ENCODE data around the gene CCR5AS.

CCR5AS gene

DNA sequence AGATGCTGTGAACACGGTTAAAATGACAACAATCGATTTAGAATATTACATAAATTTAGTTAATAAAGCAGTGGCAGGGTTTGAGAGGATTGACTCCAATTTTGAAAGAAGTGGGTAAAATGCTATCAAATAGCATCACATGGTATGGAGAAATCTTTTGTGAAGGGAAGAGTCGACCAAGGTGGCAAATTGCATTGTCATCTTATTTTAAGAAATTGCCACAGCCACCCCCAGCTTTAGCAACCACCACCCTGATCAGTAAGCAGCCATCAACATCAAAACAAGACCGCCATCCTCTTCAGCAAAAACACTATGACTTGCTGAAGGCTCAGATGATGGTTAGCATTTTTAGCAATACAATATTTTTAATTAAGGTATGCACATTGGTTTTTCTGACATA is 41.8 kb downstream of the CCR5AS start:
- Histone ChIP-seq H3K9ac (no peak overlapping the region), H3K9me3 (ENCODE audit: low read depth) (no peaks in the 10 kb centered on the region), H2AFZ (no peak overlapping the region), H3K36me3 (ENCODE audit: low read depth) (no peaks in the 10 kb centered on the region), H3K27ac (no peak overlapping the region), H3K27me3 (replicated peaks; ENCODE audit: insufficient read depth) (peaks cover 61% of the 10 kb centered on the region), H3K4me2 (ENCODE audit: unreplicated experiment) (no peak overlapping the region), H3K4me3 (no peak overlapping the region), H4K20me1 (ENCODE audit: insufficient read depth) (no peaks in the 10 kb centered on the region), H3K4me1 (ENCODE audit: insufficient read depth) (no peaks in the 10 kb centered on the region), H3K9me2 (ENCODE audit: insufficient read depth) (no peaks in the 10 kb centered on the region), H3F3A (ENCODE audit: insufficient read depth) (peaks cover 6% of the 10 kb centered on the region; the same call in 1 of the 2 replicates), H3K79me2 (ENCODE audit: insufficient read depth) (no peaks in the 10 kb centered on the region)
- 41 to 47% methylated on average over 4 of the region's 4 CpGs for WGBS, 2 experiments (ENCODE audit: low coverage in 1 of 2, low lambda C conversion rate in 2 of 2, missing lambda C conversion rate in 2 of 2)
- TF ChIP-seq EZH2 (IDR thresholded peaks at IDR 0.05; ENCODE audit: insufficient read depth, poor library complexity, severe bottlenecking) = no peak
- TF ChIP-seq EZH2phosphoT487 (IDR thresholded peaks at IDR 0.05; ENCODE audit: insufficient read depth, low read depth) = no peak
- in situ Hi-C loops (cut with MboI) = loop anchor here (10.0 to 25.0 kb wide), 3 partner anchors 280 to 603 kb away; partner anchors contain the start of gene CXCR6
- DNase-seq = no peak

DNA sequence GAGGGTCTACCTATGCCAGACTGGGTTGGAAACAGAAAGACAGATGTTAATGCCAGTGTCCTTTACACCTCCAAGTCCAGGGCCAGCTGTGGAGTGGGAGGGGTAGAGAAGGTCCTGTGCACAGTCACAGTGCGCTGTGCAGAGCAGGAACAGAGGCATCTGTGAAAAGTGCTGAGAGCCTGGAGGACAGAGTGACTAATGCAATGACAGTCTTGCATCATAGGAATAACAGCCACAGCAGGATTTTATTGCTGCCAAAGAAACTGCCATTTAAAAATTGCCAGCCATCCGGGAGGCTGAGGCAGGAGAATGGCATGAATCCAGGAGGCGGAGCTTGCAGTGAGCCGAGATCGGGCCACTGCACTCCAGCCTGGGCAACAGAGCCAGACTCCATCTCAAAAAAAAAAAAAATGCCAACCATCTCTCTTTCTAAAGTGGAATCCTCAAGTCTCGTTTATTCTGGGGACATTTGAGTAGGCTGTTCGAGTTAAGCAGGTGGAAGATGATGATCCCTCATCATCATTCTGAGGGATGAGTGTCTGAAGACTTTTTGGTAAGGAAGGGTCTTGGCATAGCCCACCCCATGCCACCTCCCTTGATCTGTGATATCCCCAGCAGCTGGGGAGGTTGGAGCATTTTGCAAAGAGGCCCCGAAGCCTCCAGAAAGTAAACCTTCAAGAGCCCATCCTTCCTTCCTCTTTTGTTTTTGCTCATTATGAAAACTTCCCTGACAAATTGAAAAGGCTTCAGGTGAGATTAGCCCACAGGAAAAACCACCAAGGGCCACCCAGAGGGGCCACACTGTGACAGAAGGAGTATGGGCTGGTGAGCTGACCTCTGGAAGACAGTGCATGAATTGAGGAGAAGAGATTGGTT is 45.2 kb downstream of the CCR5AS start:
- WGBS, 2 experiments (ENCODE audit: low coverage in 1 of 2, low lambda C conversion rate in 2 of 2, missing lambda C conversion rate in 2 of 2) = 26 to 28% methylated on average over 8 of the region's 8 CpGs
- no peaks in the 10 kb centered on the region for H3K79me2 ChIP-seq (ENCODE audit: insufficient read depth)
- H3K4me1 ChIP-seq (ENCODE audit: insufficient read depth) = no peaks in the 10 kb centered on the region
- in situ Hi-C loops (cut with MboI) = loop anchor here (10.0 to 25.0 kb wide), 3 partner anchors 277 to 599 kb away; partner anchors contain the start of gene CXCR6
- H3K27me3 ChIP-seq (replicated peaks; ENCODE audit: insufficient read depth) = peaks cover 38% of the 10 kb centered on the region
- no peak overlapping the region for H3K27ac ChIP-seq
- TF ChIP-seq EZH2 (IDR thresholded peaks at IDR 0.05; ENCODE audit: insufficient read depth, poor library complexity, severe bottlenecking) (no peak), EZH2phosphoT487 (IDR thresholded peaks at IDR 0.05; ENCODE audit: insufficient read depth, low read depth) (no peak)
- H3K4me2 ChIP-seq (ENCODE audit: unreplicated experiment) = no peak overlapping the region
- no peak overlapping the region for H3K4me3 ChIP-seq
- no peaks in the 10 kb centered on the region for H3K9me3 ChIP-seq (ENCODE audit: low read depth)
- no peaks in the 10 kb centered on the region for H3K9me2 ChIP-seq (ENCODE audit: insufficient read depth)
- H3F3A ChIP-seq (ENCODE audit: insufficient read depth) = peaks cover 6% of the 10 kb centered on the region; the same call in 1 of the 2 replicates
- peak; percentile 58 for DNase-seq
- no peaks in the 10 kb centered on the region for H4K20me1 ChIP-seq (ENCODE audit: insufficient read depth)
- H3K9ac ChIP-seq = no peak overlapping the region
- H3K36me3 ChIP-seq (ENCODE audit: low read depth) = no peaks in the 10 kb centered on the region
- no peak overlapping the region for H2AFZ ChIP-seq

DNA sequence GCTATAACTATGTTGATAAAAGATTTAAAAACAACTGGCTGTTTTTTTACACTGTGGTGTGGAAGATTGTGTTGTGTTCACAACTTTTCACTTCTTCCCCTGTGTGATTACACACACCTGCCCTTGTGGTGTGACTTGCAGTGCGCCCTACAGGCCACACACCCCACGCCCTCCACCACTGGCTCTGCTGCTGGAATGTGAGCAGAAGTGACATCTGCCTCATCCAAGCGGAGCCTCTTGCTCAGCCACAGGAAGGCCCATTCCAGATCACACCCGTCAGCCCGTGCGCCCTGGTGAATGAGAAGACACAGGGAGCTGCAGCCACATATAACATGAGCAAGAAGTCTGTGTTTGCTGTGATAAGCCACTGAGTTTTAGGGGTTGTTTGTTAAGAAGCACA is 46.0 kb downstream of the CCR5AS start:
- Histone ChIP-seq H3K79me2 (ENCODE audit: insufficient read depth) (no peaks in the 10 kb centered on the region), H3K9ac (no peak overlapping the region), H3K27ac (no peak overlapping the region), H3K4me2 (ENCODE audit: unreplicated experiment) (no peak overlapping the region), H3K4me3 (no peak overlapping the region), H3K9me2 (ENCODE audit: insufficient read depth) (no peaks in the 10 kb centered on the region), H3K36me3 (ENCODE audit: low read depth) (no peaks in the 10 kb centered on the region), H3K9me3 (ENCODE audit: low read depth) (no peaks in the 10 kb centered on the region), H2AFZ (no peak overlapping the region), H3F3A (ENCODE audit: insufficient read depth) (peaks cover 6% of the 10 kb centered on the region; the same call in 1 of the 2 replicates), H3K27me3 (replicated peaks; ENCODE audit: insufficient read depth) (peaks cover 41% of the 10 kb centered on the region), H4K20me1 (ENCODE audit: insufficient read depth) (no peaks in the 10 kb centered on the region), H3K4me1 (ENCODE audit: insufficient read depth) (no peaks in the 10 kb centered on the region)
- WGBS, 2 experiments (ENCODE audit: low coverage in 1 of 2, low lambda C conversion rate in 2 of 2, missing lambda C conversion rate in 2 of 2) = 71 to 74% methylated on average over 6 of the region's 6 CpGs
- in situ Hi-C loops (cut with MboI) = loop anchor here (10.0 to 25.0 kb wide), 3 partner anchors 276 to 599 kb away; partner anchors contain the start of gene CXCR6
- DNase-seq = no peak
- no peak for TF ChIP-seq EZH2 (IDR thresholded peaks at IDR 0.05; ENCODE audit: insufficient read depth, poor library complexity, severe bottlenecking)
- TF ChIP-seq EZH2phosphoT487 (IDR thresholded peaks at IDR 0.05; ENCODE audit: insufficient read depth, low read depth) = no peak

DNA sequence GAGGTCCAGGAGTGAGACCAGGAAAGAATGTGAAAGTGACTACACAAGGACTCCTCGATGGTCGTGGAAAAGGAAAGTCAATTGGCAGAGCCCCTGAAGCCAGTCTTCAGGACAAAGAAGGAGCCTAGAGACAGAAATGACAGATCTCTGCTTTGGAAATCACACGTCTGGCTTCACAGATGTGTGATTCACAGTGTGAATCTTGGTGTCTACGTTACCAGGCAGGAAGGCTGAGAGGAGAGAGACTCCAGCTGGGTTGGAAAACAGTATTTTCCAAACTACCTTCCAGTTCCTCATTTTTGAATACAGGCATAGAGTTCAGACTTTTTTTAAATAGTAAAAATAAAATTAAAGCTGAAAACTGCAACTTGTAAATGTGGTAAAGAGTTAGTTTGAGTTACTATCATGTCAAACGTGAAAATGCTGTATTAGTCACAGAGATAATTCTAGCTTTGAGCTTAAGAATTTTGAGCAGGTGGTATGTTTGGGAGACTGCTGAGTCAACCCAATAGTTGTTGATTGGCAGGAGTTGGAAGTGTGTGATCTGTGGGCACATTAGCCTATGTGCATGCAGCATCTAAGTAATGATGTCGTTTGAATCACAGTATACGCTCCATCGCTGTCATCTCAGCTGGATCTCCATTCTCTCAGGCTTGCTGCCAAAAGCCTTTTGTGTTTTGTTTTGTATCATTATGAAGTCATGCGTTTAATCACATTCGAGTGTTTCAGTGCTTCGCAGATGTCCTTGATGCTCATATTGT is 47.0 kb downstream of the CCR5AS start:
- no peaks in the 10 kb centered on the region for H3K9me3 ChIP-seq (ENCODE audit: low read depth)
- TF ChIP-seq EZH2phosphoT487 (IDR thresholded peaks at IDR 0.05; ENCODE audit: insufficient read depth, low read depth) (no peak), EZH2 (IDR thresholded peaks at IDR 0.05; ENCODE audit: insufficient read depth, poor library complexity, severe bottlenecking) (no peak)
- DNase-seq = peak; percentile 60
- H4K20me1 ChIP-seq (ENCODE audit: insufficient read depth) = no peaks in the 10 kb centered on the region
- 4% methylated on average over 11 of the region's 11 CpGs for WGBS, 2 experiments (ENCODE audit: low coverage in 1 of 2, low lambda C conversion rate in 2 of 2, missing lambda C conversion rate in 2 of 2)
- in situ Hi-C loops (cut with MboI) = loop anchor here (10.0 to 25.0 kb wide), 3 partner anchors 275 to 598 kb away; partner anchors contain the start of gene CXCR6
- no peaks in the 10 kb centered on the region for H3K36me3 ChIP-seq (ENCODE audit: low read depth)
- H3F3A ChIP-seq (ENCODE audit: insufficient read depth) = peaks cover 6% of the 10 kb centered on the region; the same call in 1 of the 2 replicates
- H2AFZ ChIP-seq = no peak overlapping the region
- no peak overlapping the region for H3K9ac ChIP-seq
- peaks cover 41% of the 10 kb centered on the region for H3K27me3 ChIP-seq (replicated peaks; ENCODE audit: insufficient read depth)
- no peak overlapping the region for H3K4me3 ChIP-seq
- H3K4me2 ChIP-seq (ENCODE audit: unreplicated experiment) = no peak overlapping the region
- no peak overlapping the region for H3K27ac ChIP-seq
- no peaks in the 10 kb centered on the region for H3K4me1 ChIP-seq (ENCODE audit: insufficient read depth)
- no peaks in the 10 kb centered on the region for H3K9me2 ChIP-seq (ENCODE audit: insufficient read depth)
- H3K79me2 ChIP-seq (ENCODE audit: insufficient read depth) = no peaks in the 10 kb centered on the region

All from GM23248 (cell line).